SK-N-SH (cell line): Measurements from ENCODE around the gene OBSCN. TPM values are rescaled to one million over a fixed set of nuclear protein-coding genes. Genes with fewer than 3 reads are reported as not detected.

Experiments
- CTCF ChIA-PET: fragments of 300-600, 350-600 bp; formaldehyde crosslinking; extraction: SDS; loops from one replicate; lab custom pipeline; 2021; lab: Yijun Ruan, JAX
- POLR2A ChIA-PET: fragments of 350-600 bp; sonication (Branson Sonifier 250); formaldehyde crosslinking; extraction: SDS; loops from one replicate; lab custom pipeline; 2020; ENCODE audit warnings: antibody characterized with exemption, inconsistent platforms; lab: Yijun Ruan, JAX
- DNase-seq: peaks from one replicate; pipeline ENCODE4 v3.0.0; 2012
- H2AFZ ChIP-seq: fragments of 200-600 bp; sonication (generic); 2 replicates; pipeline ENCODE4 v1.8.1; 2016; ENCODE audit warnings: antibody characterized with exemption, mild to moderate bottlenecking, low read depth
- H3F3A ChIP-seq: fragments of 200-600 bp; sonication (generic); replicated peaks from 2 replicates; pipeline ENCODE3; 2016; ENCODE audit warnings: antibody characterized with exemption, mild to moderate bottlenecking; ENCODE audit not compliant: insufficient read depth
- H3K27ac ChIP-seq, 2 experiments: fragments of 200-500 bp in 1 of 2; fragments of 200-600 bp in 1 of 2; sonication (Bioruptor generic) in 1 of 2; sonication (generic), shearing (Covaris generic) in 1 of 2; 2 replicates each; pipeline versions ENCODE4 v1.5.1 to v1.6.1; 2014 to 2016; ENCODE audit warnings: low read depth in 2 of 2, inconsistent platforms in 1 of 2, low read length in 1 of 2, mild to moderate bottlenecking in 1 of 2, mixed read lengths in 1 of 2
- H3K27me3 ChIP-seq: fragments of 200-600 bp; sonication (generic), shearing (Covaris generic); 2 replicates; pipeline ENCODE4 v1.6.1; 2016; ENCODE audit warnings: mixed run types; ENCODE audit not compliant: insufficient read depth
- H3K36me3 ChIP-seq, 2 experiments: fragments of 200-500 bp in 1 of 2; fragments of 200-600 bp in 1 of 2; sonication (Bioruptor generic) in 1 of 2; sonication (generic) in 1 of 2; replicated peaks in 1 of 2; 2 replicates each; pipeline versions ENCODE3 to v1.5.1; 2014 to 2016; ENCODE audit warnings: low read length in 1 of 2, mild to moderate bottlenecking in 1 of 2; ENCODE audit not compliant: insufficient read depth in 2 of 2, control insufficient read depth in 1 of 2
- H3K4me1 ChIP-seq, 2 experiments: fragments of 200-500 bp in 1 of 2; fragments of 200-600 bp in 1 of 2; sonication (Bioruptor generic) in 1 of 2; sonication (generic), shearing (Covaris generic) in 1 of 2; 2 replicates each; pipeline versions ENCODE4 v1.5.1 to v1.6.1; 2014 to 2016; ENCODE audit warnings: low read depth in 1 of 2, low read length in 1 of 2, mixed run types in 1 of 2; ENCODE audit not compliant: insufficient read depth in 2 of 2, control insufficient read depth in 1 of 2
- H3K4me2 ChIP-seq: fragments of 200-600 bp; sonication (generic), shearing (Covaris generic); 2 replicates; pipeline ENCODE4 v1.6.1; 2017; ENCODE audit warnings: mixed run types
- H3K4me3 ChIP-seq, 2 experiments: fragments of 200-500 bp in 1 of 2; fragments of 200-600 bp in 1 of 2; sonication (Bioruptor generic) in 1 of 2; sonication (generic), shearing (Covaris generic) in 1 of 2; 2 replicates each; pipeline versions ENCODE4 v1.5.1 to v1.8.1; 2014 to 2016; ENCODE audit warnings: low read depth in 2 of 2, inconsistent platforms in 1 of 2, low read length in 1 of 2, mild to moderate bottlenecking in 1 of 2, mixed read lengths in 1 of 2, moderate library complexity in 1 of 2
- H3K79me2 ChIP-seq: fragments of 200-600 bp; sonication (generic); 2 replicates; pipeline ENCODE4 v1.8.1; 2017; ENCODE audit warnings: mild to moderate bottlenecking; ENCODE audit not compliant: insufficient read depth
- H3K9ac ChIP-seq: fragments of 200-600 bp; sonication (generic); 2 replicates; pipeline ENCODE4 v1.6.1; 2017; ENCODE audit warnings: mixed run types
- H3K9me2 ChIP-seq: fragments of 200-600 bp; sonication (generic); 2 replicates; pipeline ENCODE4 v1.6.1; 2017; ENCODE audit warnings: mixed run types
- H3K9me3 ChIP-seq: fragments of 200-600 bp; sonication (generic); 2 replicates; pipeline ENCODE4 v1.6.1; 2017; ENCODE audit warnings: mixed run types, mild to moderate bottlenecking, moderate library complexity
- H4K20me1 ChIP-seq: fragments of 200-600 bp; sonication (generic); 2 replicates; pipeline ENCODE4 v1.6.1; 2017; ENCODE audit warnings: mild to moderate bottlenecking, mixed run types; ENCODE audit not compliant: insufficient read depth
- EP300 ChIP-seq, 2 experiments: IDR thresholded peaks; 2 replicates each; pipeline versions ENCODE4 v1.4.0 to v1.6.1; 2012; ENCODE audit warnings: borderline replicate concordance in 1 of 2, low read depth in 1 of 2, low read length in 1 of 2
- FOXJ3 ChIP-seq: sonication (generic); formaldehyde crosslinking; IDR thresholded peaks from 2 replicates; pipeline ENCODE4 v1.5.1; 2020; ENCODE audit warnings: mild to moderate bottlenecking, missing genetic modification reagents
- FOXM1 ChIP-seq: IDR thresholded peaks from 2 replicates; pipeline ENCODE4 v1.4.0; 2012; ENCODE audit warnings: low read depth, mild to moderate bottlenecking
- MEF2A ChIP-seq: IDR thresholded peaks from 2 replicates; pipeline ENCODE4 v1.4.0; 2012; ENCODE audit warnings: low read depth, borderline replicate concordance
- REST ChIP-seq: IDR thresholded peaks from 2 replicates; pipeline ENCODE4 v1.6.1; 2012; ENCODE audit warnings: mild to moderate bottlenecking, low read depth, low read length, moderate library complexity
- RFX5 ChIP-seq: IDR thresholded peaks from 2 replicates; pipeline ENCODE4 v1.6.1; 2012; ENCODE audit warnings: mild to moderate bottlenecking, improper control_type of control experiment, low read length
- YY1 ChIP-seq: IDR thresholded peaks from 2 replicates; pipeline ENCODE4 v1.4.0; 2012; ENCODE audit warnings: low read depth, mild to moderate bottlenecking
- WGBS: methylation state at CpG from one replicate; pipeline ENCODE4 v1.1.6; 2017; ENCODE audit warnings: low lambda C conversion rate; 5-methylcytosine and 5-hydroxymethylcytosine counted together
- polyA plus RNA-seq, 3 experiments: library from polyadenylated mRNA; depleted of rRNA; stranded (reverse); fragments of >200 nt; gene quantifications; 2 replicates each; pipeline ENCODE4 v1.2.3, GENCODE V29; 2012
- TF ChIP-seq, protein P1 (sequence below): IDR thresholded peaks from 2 replicates; pipeline ENCODE4 v1.4.0; 2012; ENCODE audit warnings: low read depth, borderline replicate concordance
- TF ChIP-seq, protein P2 (sequence below): IDR thresholded peaks from 2 replicates; pipeline ENCODE4 v1.4.0; 2012; ENCODE audit warnings: low read depth

The OBSCN gene
- polyA plus RNA-seq, 1 of the 3 experiments (the other 2 are of a cell fraction) = 4.0 TPM

DNA sequence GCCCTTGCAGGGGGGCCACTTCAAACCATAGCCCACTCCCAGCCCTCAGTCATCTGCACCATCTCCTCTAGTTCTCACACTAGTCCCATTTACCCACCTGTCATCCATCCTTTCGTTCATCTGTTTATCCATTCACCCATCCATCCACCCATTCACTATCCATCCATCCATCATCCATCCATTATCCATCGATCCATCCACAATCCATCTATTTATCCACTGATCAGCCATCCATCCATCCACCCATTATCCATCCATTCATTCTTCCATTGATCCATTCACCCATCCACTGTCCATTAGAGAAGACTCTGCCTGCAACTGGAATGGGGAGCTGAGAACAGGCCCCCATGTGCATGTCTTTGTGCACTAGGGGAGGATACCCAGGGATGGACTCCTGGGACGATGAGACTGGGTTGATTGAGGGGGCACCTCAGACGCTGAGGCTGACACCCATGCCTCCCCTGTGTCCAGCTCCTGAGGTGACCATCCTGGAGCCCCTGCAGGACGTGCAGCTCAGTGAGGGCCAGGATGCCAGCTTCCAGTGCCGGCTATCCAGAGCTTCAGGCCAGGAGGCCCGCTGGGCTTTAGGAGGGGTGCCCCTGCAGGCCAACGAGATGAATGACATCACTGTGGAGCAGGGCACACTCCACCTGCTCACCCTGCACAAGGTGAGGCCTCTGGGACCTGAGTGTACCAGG, 100.9 kb downstream of the OBSCN start:
- Histone ChIP-seq H3K9ac (no peak overlapping the region), H3K27me3 (no peaks in the 10 kb centered on the region), H3K4me2 (no peak overlapping the region), H2AFZ (no peak overlapping the region), H4K20me1 (no peaks in the 10 kb centered on the region), H3F3A (no peaks in the 10 kb centered on the region), H3K4me3 (no peak overlapping the region), H3K27ac (no peak overlapping the region), H3K9me3 (no peaks in the 10 kb centered on the region), H3K4me1 (peaks cover 0 to 6% of the 10 kb centered on the region in 2 experiments; a peak in 1 of 4 replicates), H3K79me2 (no peaks in the 10 kb centered on the region)
- DNase-seq = peak; percentile 49
- ChIA-PET POLR2A (interaction anchor here (1.2 kb wide), 1 partner anchor 12 kb away, joined by 3 read pairs; no protein-coding TSS in a partner anchor), CTCF (interaction anchor here (1.2 to 1.5 kb wide), 2 partner anchors 15 to 95 kb away, joined by 4 to 5 read pairs; no protein-coding TSS in a partner anchor)
- 32% methylated on average over 8 of the region's 8 CpGs for WGBS
- TF ChIP-seq, protein P1, sequence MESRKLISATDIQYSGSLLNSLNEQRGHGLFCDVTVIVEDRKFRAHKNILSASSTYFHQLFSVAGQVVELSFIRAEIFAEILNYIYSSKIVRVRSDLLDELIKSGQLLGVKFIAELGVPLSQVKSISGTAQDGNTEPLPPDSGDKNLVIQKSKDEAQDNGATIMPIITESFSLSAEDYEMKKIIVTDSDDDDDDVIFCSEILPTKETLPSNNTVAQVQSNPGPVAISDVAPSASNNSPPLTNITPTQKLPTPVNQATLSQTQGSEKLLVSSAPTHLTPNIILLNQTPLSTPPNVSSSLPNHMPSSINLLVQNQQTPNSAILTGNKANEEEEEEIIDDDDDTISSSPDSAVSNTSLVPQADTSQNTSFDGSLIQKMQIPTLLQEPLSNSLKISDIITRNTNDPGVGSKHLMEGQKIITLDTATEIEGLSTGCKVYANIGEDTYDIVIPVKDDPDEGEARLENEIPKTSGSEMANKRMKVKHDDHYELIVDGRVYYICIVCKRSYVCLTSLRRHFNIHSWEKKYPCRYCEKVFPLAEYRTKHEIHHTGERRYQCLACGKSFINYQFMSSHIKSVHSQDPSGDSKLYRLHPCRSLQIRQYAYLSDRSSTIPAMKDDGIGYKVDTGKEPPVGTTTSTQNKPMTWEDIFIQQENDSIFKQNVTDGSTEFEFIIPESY = no peak
- TF ChIP-seq, protein P2, sequence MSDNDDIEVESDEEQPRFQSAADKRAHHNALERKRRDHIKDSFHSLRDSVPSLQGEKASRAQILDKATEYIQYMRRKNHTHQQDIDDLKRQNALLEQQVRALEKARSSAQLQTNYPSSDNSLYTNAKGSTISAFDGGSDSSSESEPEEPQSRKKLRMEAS = no peak
- TF ChIP-seq FOXM1 (no peak), YY1 (no peak), MEF2A (no peak), REST (no peak), EP300 (IDR thresholded peaks at IDR 0.05; ENCODE audit: borderline replicate concordance in 1 of 2, low read depth in 1 of 2, low read length in 1 of 2) (no peak), FOXJ3 (no peak), RFX5 (no peak)
- TF ChIP-seq, all 33 proteins: peak for 0
- Histone ChIP-seq H3K9me2 (no peaks in the 10 kb centered on the region), H3K36me3 (no peaks in the 10 kb centered on the region)
